Peyer's patch (tissue), 4 donors: ENCODE measurements around the gene RENBP. TPM values are rescaled to one million over a fixed set of nuclear protein-coding genes. Genes with fewer than 3 reads are reported as not detected.

Experiments
- DNase-seq, 3 donors: peaks; one replicate each; pipeline ENCODE4 v3.0.0-alpha.2; 2017 to 2019
- H3K27ac ChIP-seq, 4 donors: fragments of 200-600 bp; sonication (generic); one replicate each; pipeline ENCODE4 v1.5.1; 2016 to 2019
- H3K27me3 ChIP-seq, 2 donors: fragments of 200-600 bp; sonication (generic); one replicate each; pipeline ENCODE4 v1.5.1; 2019
- H3K36me3 ChIP-seq, 3 donors: fragments of 200-600 bp; sonication (generic); one replicate each; pipeline ENCODE4 v1.5.1; 2016 to 2019
- H3K4me1 ChIP-seq, 4 donors: fragments of 200-600 bp; sonication (generic); one replicate each; pipeline ENCODE4 v1.5.1; 2016 to 2019
- H3K4me3 ChIP-seq, 4 donors: fragments of 200-600 bp; sonication (generic); 1 replicate in 3 of 4; 2 replicates in 1 of 4; pipeline ENCODE4 v1.5.1; 2016 to 2019; ENCODE audit warnings: mild to moderate bottlenecking in 1 of 4
- H3K9me3 ChIP-seq, 4 donors: fragments of 200-600 bp; sonication (generic); one replicate each; pipeline ENCODE4 v1.5.1; 2016 to 2019; ENCODE audit warnings: mild to moderate bottlenecking in 1 of 4
- CTCF ChIP-seq, 6 experiments: fragments of 450-650 bp in 4 of 6; fragments of 200-600 bp in 2 of 6; sonication (generic) in 1 of 6; IDR thresholded peaks; one replicate each; pipeline ENCODE4 v1.5.1; 2017 to 2019; ENCODE audit warnings: antibody characterized with exemption in 6 of 6, mild to moderate bottlenecking in 3 of 6, moderate library complexity in 1 of 6
- POLR2A ChIP-seq, 2 donors: fragments of 450-650 bp; IDR thresholded peaks; one replicate each; pipeline ENCODE4 v1.5.1; 2017; ENCODE audit warnings: antibody characterized with exemption in 2 of 2, mild to moderate bottlenecking in 2 of 2, moderate library complexity in 2 of 2
- total RNA-seq, 4 donors: library from RNA; depleted of rRNA; stranded (reverse); fragments of >200 nt; gene quantifications; one replicate each; pipeline ENCODE4 v1.1.0, GENCODE V29; 2016

Gene RENBP
- total RNA-seq, 4 donors from 2014 or later = 4.9 to 13.3 (median 9.4) TPM

- no peak for DNase-seq
- H3K4me3 ChIP-seq = no peak overlapping the region
- no peaks in the 10 kb centered on the region for H3K27me3 ChIP-seq
- no peak overlapping the region for H3K27ac ChIP-seq
- peaks cover 0 to under 1% (median 0%) of the 10 kb centered on the region in 4 donors for H3K4me1 ChIP-seq
- no peaks in the 10 kb centered on the region for H3K9me3 ChIP-seq
- no peak for TF ChIP-seq POLR2A (IDR thresholded peaks at IDR 0.05)
- TF ChIP-seq CTCF (IDR thresholded peaks at IDR 0.05) = no peak
- H3K36me3 ChIP-seq = no peaks in the 10 kb centered on the region
Observed at GRCh38 chrX:153909024-153909979, 35.1 kb downstream of the RENBP start.

- Histone ChIP-seq H3K4me3 (no peak overlapping the region), H3K4me1 (peaks cover 0 to 8% (median 0%) of the 10 kb centered on the region in 4 donors), H3K27me3 (no peaks in the 10 kb centered on the region), H3K36me3 (no peaks in the 10 kb centered on the region), H3K9me3 (no peaks in the 10 kb centered on the region), H3K27ac (no peak overlapping the region)
- no peak for DNase-seq
- TF ChIP-seq CTCF (IDR thresholded peaks at IDR 0.05) (no peak), POLR2A (IDR thresholded peaks at IDR 0.05) (no peak)
Observed at GRCh38 chrX:153908219-153908860, 36.1 kb downstream of the RENBP start.

- TF ChIP-seq POLR2A (IDR thresholded peaks at IDR 0.05) (no peak), CTCF (IDR thresholded peaks at IDR 0.05) (no peak)
- no peaks in the 10 kb centered on the region for H3K36me3 ChIP-seq
- peaks cover 0 to 8% (median 0%) of the 10 kb centered on the region in 4 donors for H3K4me1 ChIP-seq
- H3K4me3 ChIP-seq = no peak overlapping the region
- no peak for DNase-seq
- no peaks in the 10 kb centered on the region for H3K27me3 ChIP-seq
- H3K9me3 ChIP-seq = no peaks in the 10 kb centered on the region
- no peak overlapping the region for H3K27ac ChIP-seq
Observed at GRCh38 chrX:153907456-153907855, 37.0 kb downstream of the RENBP start.

- DNase-seq = no peak
- no peak for TF ChIP-seq POLR2A (IDR thresholded peaks at IDR 0.05)
- no peak for TF ChIP-seq CTCF (IDR thresholded peaks at IDR 0.05)
Observed at GRCh38 chrX:153906126-153906917, 38.1 kb downstream of the RENBP start.

GRCh38 chrX:153905481-153906095, 38.9 kb downstream of the RENBP start:
- H3K9me3 ChIP-seq = no peaks in the 10 kb centered on the region
- H3K4me3 ChIP-seq = no peak overlapping the region
- TF ChIP-seq POLR2A (IDR thresholded peaks at IDR 0.05) = no peak
- H3K27ac ChIP-seq = no peak overlapping the region
- peaks cover 0 to 8% (median 0%) of the 10 kb centered on the region in 4 donors for H3K4me1 ChIP-seq
- DNase-seq = no peak
- no peaks in the 10 kb centered on the region for H3K36me3 ChIP-seq
- no peaks in the 10 kb centered on the region for H3K27me3 ChIP-seq

More at GRCh38 chrX:153906126-153906917, 38.1 kb downstream of the RENBP start:
- no peaks in the 10 kb centered on the region for H3K36me3 ChIP-seq
- no peaks in the 10 kb centered on the region for H3K9me3 ChIP-seq
- no peak overlapping the region for H3K4me3 ChIP-seq
- peaks cover 0 to 8% (median 0%) of the 10 kb centered on the region in 4 donors for H3K4me1 ChIP-seq
- no peaks in the 10 kb centered on the region for H3K27me3 ChIP-seq
- H3K27ac ChIP-seq = no peak overlapping the region
